Right cardiac atrium (tissue), 5 donors: ENCODE data around the gene C4orf36. TPM values are rescaled to one million over a fixed set of nuclear protein-coding genes. Genes with fewer than 3 reads are reported as not detected.

Experiments used
- ATAC-seq, 2 donors: fragments of 200-7000 bp; cut with Tn5 transposase; one replicate each; pipeline versions ENCODE4 v1.8.0 to v1.9.1; 2020; ENCODE audit warnings: moderate library complexity in 2 of 2, mild to moderate bottlenecking in 1 of 2
- DNase-seq, 3 donors: peaks; one replicate each; pipeline ENCODE4 v3.0.0-alpha.2; 2020
- H3K27ac ChIP-seq: one replicate; pipeline ENCODE4 v1.5.1; 2013; ENCODE audit warnings: mild to moderate bottlenecking, low read length, control low read depth, moderate library complexity
- H3K27me3 ChIP-seq: one replicate; pipeline ENCODE4 v1.6.1; 2013; ENCODE audit not compliant: control insufficient read depth, insufficient read depth
- H3K4me1 ChIP-seq: one replicate; pipeline ENCODE4 v1.6.1; 2013; ENCODE audit warnings: low read length; ENCODE audit not compliant: control insufficient read depth, insufficient read depth
- H3K4me3 ChIP-seq: one replicate; pipeline ENCODE4 v1.5.1; 2013; ENCODE audit warnings: low read length, control low read depth
- H3K9me3 ChIP-seq: one replicate; pipeline ENCODE4 v1.6.1; 2013; ENCODE audit warnings: low read length; ENCODE audit not compliant: control insufficient read depth
- WGBS: extraction: QIAGEN DNeasy Blood & Tissue Kit; methylation state at CpG from one replicate; pipeline ENCODE4 v1.1.7; 2013; 5-methylcytosine and 5-hydroxymethylcytosine counted together
- intact Hi-C, 4 donors: fragments of 100-400 bp; cut with DNase I; formaldehyde crosslinking; loops; one replicate each; pipeline versions ENCODE4 v1.11.0 to v1.14.0; 2022 to 2023
- long read RNA-seq, 4 donors: library from polyadenylated mRNA; unstranded; transcript quantifications; one replicate each; pipeline ENCODE4 v2.0.0, GENCODE V29; 2020 to 2021
- polyA plus RNA-seq: library from polyadenylated mRNA; stranded (reverse); fragments of 200-250 nt; gene quantifications from one replicate; pipeline ENCODE4 v1.2.3, GENCODE V29; 2013
- total RNA-seq, 4 donors: library from RNA; stranded (reverse); fragmentation: NEBNext Ultra II Directional; extraction: Animal tissue kit (Norgen Biotek cat#: 25700); gene quantifications; one replicate each; pipeline ENCODE4 v1.2.1, GENCODE V29; 2021
- donor health status: healthy with polysubstance abuse.
- donor health status: DM: no; HTN: yes; CAD: no.
- donor health status: DM: no; HTN: no; CAD: no.
- donor health status: DM: no; HTN: yes; CAD: no; lungs with severe emphysema.
- donor health status: DM: yes; HTN: yes; CAD: no.

Gene C4orf36, protein sequence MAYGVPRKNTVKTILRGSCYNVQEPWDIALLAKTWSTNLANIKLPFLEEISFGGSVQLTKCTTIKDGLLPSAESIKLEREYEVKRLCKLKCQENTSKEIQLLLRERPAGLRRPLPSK
- 1 to 10 TPM in 1 of 4 donors, under 1 TPM in 1, not detected in 2; 0.97 to 2.3 TPM for total RNA-seq
- polyA plus RNA-seq, result 0.18 TPM
- long read RNA-seq, donor 1, result 0 reads
- long read RNA-seq, donor 2, result 0 reads
- long read RNA-seq, donor 3, result 0 reads
- long read RNA-seq, donor 4, partial matches to known transcripts, result 0 of 1 reads
- long read RNA-seq, donor 4, other reads (novel, unspliced or antisense), result 1 of 1 reads

DNA sequence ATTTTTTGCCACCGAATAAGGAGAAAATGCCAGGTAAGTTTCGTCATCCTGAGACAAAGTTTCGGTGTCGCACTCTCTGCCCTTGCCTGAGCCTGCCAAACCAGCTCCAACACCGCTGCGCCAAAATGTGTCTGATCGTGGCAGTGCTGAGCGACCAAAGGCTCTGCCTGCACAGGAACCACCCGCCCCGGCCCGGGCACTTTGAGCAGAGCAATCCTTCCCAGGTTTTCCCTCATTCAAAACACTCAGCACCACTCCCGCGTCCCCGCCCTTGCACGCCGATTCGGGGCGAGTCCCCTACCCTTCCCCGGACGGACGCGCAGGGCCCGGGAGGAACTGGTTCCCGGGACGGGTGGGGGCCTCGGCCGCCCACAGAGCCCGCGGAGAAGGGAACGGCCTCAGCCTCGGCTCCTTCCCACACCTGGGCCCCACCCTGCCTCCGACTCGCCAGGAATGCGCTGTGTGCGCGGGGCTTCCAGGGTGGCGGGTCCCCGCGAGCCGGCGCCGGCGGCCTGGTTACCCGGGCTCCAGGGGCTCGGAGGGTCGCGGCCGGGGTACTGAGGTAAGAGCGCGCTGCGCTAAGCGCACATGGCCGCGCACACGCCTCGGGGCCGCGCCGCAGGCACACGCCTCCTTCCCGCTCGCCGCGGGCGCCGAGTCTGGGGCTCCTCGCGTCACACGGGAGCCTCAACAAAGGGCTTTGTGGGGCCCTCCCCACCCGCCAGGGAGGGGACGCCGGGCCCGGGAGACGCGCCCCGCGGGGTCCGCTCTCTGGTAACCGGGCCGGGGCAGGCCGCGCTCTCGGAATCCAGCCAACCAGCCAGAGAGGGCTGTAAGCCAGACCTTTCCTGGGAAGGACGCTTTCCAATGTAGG lies at the start of gene C4orf36:
Gene C4orf36, minus strand, starts transcription at position 661 of the 874 bp plus-strand sequence. CDS start 902 bp downstream, outside the sequence.
- H3K4me3 ChIP-seq, result peak within 1 kb of the TSS; percentile 79
- ATAC-seq (peak; percentile 85 to 89), DNase-seq (peak; percentile 63 to 84 (median 78))
- H3K27me3 ChIP-seq, result no peaks in the 10 kb centered on the region
- H3K4me1 ChIP-seq, result no peaks in the 10 kb centered on the region
- 1% methylated on average over 84 of the region's 84 CpGs for WGBS
- H3K27ac ChIP-seq, result no peak within 1 kb of the TSS
- no peaks in the 10 kb centered on the region for H3K9me3 ChIP-seq
- intact Hi-C loops, result no loop called here

DNA sequence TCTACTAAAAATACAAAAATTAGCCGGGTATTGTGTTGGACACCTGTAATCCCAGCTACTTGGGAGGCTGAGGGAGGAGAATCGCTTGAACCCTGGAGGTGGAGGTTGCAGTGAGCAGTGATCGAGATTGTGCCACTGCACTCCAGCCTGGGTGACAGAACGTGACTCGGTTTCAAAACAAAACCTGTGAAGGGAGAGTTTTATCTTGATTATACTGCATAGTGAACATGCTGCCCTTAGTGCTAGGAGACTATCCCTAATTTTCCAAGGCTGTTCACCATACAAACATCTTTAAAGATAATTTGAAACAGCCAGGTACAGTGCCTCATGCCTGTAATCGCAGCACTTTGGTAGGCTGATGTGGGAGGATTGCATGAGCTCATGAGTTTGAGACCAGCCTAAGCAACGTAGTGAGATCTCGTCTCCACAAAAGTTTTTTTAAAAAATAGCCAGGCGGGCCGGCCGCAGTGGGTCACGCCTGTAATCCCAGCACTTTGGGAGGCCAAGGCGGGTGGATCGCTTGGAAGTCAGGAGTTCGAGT lies 48.8 kb upstream of the C4orf36 start:
- 88% methylated on average over 15 of the region's 15 CpGs for whole genome bisulfite sequencing
- peaks cover 17% of the 10 kb centered on the region for H3K4me1 ChIP-seq
- intact Hi-C loops, result no loop called here

GRCh38 chr4:86939729-86940575 lies 47.7 kb upstream of the C4orf36 start:
- ATAC-seq, result no peak
- Histone ChIP-seq H3K4me3 (no peak overlapping the region), H3K27ac (peak overlapping the region; percentile 33), H3K27me3 (no peaks in the 10 kb centered on the region), H3K9me3 (no peaks in the 10 kb centered on the region), H3K4me1 (peaks cover 15% of the 10 kb centered on the region)
- DNase-seq, result no peak
- intact Hi-C loops, result loop anchor here in 3 of 4 donors (5.0 kb wide), 1 partner anchor 67 kb away; no protein-coding TSS in a partner anchor
- WGBS, result 72% methylated on average over 8 of the region's 8 CpGs

More for the DNA sequence above, 48.8 kb upstream of the C4orf36 start:
- no peaks in the 10 kb centered on the region for H3K9me3 ChIP-seq
- no peak for ATAC-seq
- H3K4me3 ChIP-seq, result no peak overlapping the region
- H3K27me3 ChIP-seq, result no peaks in the 10 kb centered on the region
- no peak overlapping the region for H3K27ac ChIP-seq
- DNase-seq, result no peak

DNA sequence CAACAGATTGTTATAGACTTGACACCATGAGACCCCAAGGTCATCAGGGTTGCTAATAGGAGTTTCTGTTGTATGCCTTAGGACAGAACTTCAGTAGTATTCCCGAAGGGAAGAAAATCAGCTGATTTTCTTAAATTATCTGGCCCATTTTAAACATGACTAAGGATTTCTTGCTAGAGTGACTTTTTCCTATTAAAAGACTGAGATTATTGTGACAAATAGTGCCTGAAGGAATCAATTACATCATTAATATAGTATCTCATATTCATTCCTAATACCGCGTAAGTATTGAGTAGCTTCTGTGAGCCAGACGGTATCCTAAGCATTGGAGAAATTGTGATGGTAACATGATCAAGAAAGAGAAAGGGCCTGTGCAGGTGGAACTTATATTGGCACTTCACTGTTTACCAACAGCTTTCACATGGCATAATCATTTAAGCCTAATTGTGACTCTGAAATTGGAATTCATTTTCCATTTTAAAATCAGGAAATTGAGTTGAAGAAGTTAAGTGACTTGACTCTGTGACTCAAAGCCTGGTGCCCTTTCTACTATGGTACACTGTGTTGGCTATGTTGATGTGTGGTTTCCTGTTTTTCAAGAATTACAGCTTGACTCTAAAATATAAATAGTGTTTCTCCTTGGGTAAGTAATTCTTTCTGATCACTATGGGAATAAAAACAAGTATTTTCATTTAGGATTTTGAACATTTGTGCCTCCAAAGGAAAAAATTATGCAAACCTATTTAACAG lies 46.7 kb upstream of the C4orf36 start:
- ATAC-seq (no peak), DNase-seq (no peak)
- Histone ChIP-seq H3K27ac (no peak overlapping the region), H3K27me3 (no peaks in the 10 kb centered on the region), H3K4me1 (peaks cover 14% of the 10 kb centered on the region), H3K4me3 (no peak overlapping the region), H3K9me3 (no peaks in the 10 kb centered on the region)
- 75% methylated on average over 4 of the region's 4 CpGs for WGBS
- intact Hi-C loops, result loop anchor here in 3 of 4 donors (5.0 kb wide), 1 partner anchor 68 kb away; no protein-coding TSS in a partner anchor

- Histone ChIP-seq H3K4me3 (peak overlapping the region; percentile 85), H3K4me1 (peaks cover 9% of the 10 kb centered on the region), H3K9me3 (no peaks in the 10 kb centered on the region), H3K27me3 (no peaks in the 10 kb centered on the region), H3K27ac (peak overlapping the region; percentile 91)
- intact Hi-C loops, result loop anchor here in 3 of 4 donors (5.0 kb wide), 1 partner anchor 71 kb away; no protein-coding TSS in a partner anchor
- DNase-seq (peak; percentile 60 to 78 (median 72)), ATAC-seq (peak; percentile 53 to 73)
- WGBS, result 12% methylated on average over 36 of the region's 36 CpGs
These were observed 43.9 kb upstream of the C4orf36 start for GRCh38 chr4:86935853-86936733.

DNA sequence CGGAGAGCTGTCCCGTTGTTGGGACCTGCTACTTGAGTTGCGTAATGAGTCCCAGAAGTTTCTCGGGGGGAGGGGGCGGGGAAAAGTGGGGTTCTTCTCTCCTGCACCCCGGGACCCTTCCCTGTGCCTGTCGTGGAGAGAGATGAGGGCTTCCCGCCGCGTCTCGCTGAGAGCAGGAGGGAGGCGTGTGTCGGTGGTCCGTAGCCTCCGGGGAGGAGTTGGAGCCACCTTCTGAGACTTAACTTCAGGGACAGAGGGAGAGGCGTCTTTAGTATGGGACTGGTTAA lies 43.3 kb upstream of the C4orf36 start:
- no peak for DNase-seq
- 2% methylated on average over 16 of the region's 16 CpGs for WGBS
- peak overlapping the region; percentile 85 for H3K4me3 ChIP-seq
- no peaks in the 10 kb centered on the region for H3K27me3 ChIP-seq
- H3K27ac ChIP-seq, result peak overlapping the region; percentile 91
- intact Hi-C loops, result loop anchor here in 3 of 4 donors (5.0 kb wide), 1 partner anchor 72 kb away; no protein-coding TSS in a partner anchor
- peaks cover 9% of the 10 kb centered on the region for H3K4me1 ChIP-seq
- peak in 1 of 2 donors; percentile 20 for ATAC-seq
- H3K9me3 ChIP-seq, result no peaks in the 10 kb centered on the region

DNA sequence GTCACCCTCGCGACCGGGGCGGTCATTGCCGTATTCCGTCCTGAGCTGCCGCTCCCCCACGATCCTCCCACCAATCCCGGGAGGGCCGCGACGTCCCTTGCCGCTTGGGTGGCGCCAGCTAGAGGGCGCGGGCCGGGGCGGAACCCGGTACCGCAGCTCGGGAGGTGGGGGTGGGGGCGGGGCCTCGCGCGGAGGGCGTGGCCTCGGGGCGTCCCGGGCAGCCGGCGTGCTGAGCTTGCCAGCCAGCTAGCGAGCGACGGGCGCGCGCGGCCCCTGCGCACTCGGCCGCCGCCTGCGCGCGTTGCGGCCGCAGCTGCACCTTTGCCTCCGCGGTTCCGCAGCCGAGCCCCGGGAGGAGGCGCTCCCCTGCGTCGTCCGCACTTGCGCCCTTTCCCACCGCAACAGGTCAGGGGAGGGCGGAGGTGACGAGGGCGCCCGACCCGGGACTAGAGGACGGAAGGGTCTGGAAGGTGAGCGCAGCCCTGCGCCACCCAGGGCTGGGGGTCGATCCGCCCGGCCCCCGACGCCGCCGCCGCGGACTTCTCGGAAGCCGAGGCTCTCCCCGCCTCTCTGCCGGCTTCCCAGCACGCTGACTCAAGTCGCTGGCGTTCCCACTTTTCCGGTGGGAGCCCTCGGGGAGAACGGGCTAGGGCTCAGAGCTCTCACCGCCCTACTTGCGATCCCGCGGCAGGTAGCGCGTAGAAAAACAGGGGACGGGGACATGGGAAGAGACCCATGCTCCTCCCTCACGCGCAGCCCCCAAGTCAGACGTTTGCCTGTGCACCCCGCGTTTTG lies 42.7 kb upstream of the C4orf36 start, which contains the start of gene AFF1:
Gene AFF1, plus strand, starts transcription at position 241 of the 795 bp plus-strand sequence. CDS start 13,523 bp downstream, outside the sequence.
- peak; percentile 94 to 96 for ATAC-seq
- Histone ChIP-seq H3K4me1 (peaks cover 5% of the 10 kb centered on the region), H3K9me3 (no peaks in the 10 kb centered on the region), H3K27me3 (no peaks in the 10 kb centered on the region), H3K4me3 (peak within 1 kb of the TSS; percentile 85), H3K27ac (peak within 1 kb of the TSS; percentile 91)
- peak; percentile 95 to 98 (median 97) for DNase-seq
- WGBS, result under 1% methylated on average over 97 of the region's 97 CpGs
- intact Hi-C loops, result loop anchor here in 3 of 4 donors (5.0 kb wide), 2 partner anchors 72 to 162 kb away; no protein-coding TSS in a partner anchor

GRCh38 chr4:86934147-86934770 lies 42.0 kb upstream of the C4orf36 start:
- Histone ChIP-seq H3K27ac (peak overlapping the region; percentile 44), H3K9me3 (no peaks in the 10 kb centered on the region), H3K4me1 (no peaks in the 10 kb centered on the region), H3K27me3 (no peaks in the 10 kb centered on the region), H3K4me3 (peak overlapping the region; percentile 85)
- no peak for ATAC-seq
- no peak for DNase-seq
- intact Hi-C loops, result loop anchor here in 1 of 4 donors (5.0 kb wide), 1 partner anchor 163 kb away; no protein-coding TSS in a partner anchor
- WGBS, result 8% methylated on average over 15 of the region's 15 CpGs
